ENCODE measurements around the gene RAB3D.

Gene RAB3D, protein sequence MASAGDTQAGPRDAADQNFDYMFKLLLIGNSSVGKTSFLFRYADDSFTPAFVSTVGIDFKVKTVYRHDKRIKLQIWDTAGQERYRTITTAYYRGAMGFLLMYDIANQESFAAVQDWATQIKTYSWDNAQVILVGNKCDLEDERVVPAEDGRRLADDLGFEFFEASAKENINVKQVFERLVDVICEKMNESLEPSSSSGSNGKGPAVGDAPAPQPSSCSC

GRCh38 chr19:11339254-11340098 is at the start of gene RAB3D:
Gene RAB3D (minus strand): TSS chr19:11339657. CDS start chr19:11337399, 2,258 bp downstream.
- peak; percentile 94 for DNase-seq (ENCODE audit: extremely low spot score)
- TF ChIP-seq ARNT (IDR thresholded peaks at IDR 0.05) (no peak), LEF1 (IDR thresholded peaks at IDR 0.05; ENCODE audit: borderline replicate concordance) (no peak), NFRKB (IDR thresholded peaks at IDR 0.05) (no peak), BHLHE40 (IDR thresholded peaks at IDR 0.05; ENCODE audit: borderline replicate concordance) (no peak), FOXM1 (IDR thresholded peaks at IDR 0.05; ENCODE audit: borderline replicate concordance) (no peak), SUZ12 (IDR thresholded peaks at IDR 0.05) (no peak), TARDBP (IDR thresholded peaks at IDR 0.05) (no peak)
- POLR2A ChIA-PET: interaction anchor here (1.0 to 1.3 kb wide), 4 partner anchors 15 to 42 kb away, joined by 4 to 6 read pairs (median 4); partner anchors contain the start of gene SWSAP1
- CTCF ChIA-PET: no interaction called here

DNA sequence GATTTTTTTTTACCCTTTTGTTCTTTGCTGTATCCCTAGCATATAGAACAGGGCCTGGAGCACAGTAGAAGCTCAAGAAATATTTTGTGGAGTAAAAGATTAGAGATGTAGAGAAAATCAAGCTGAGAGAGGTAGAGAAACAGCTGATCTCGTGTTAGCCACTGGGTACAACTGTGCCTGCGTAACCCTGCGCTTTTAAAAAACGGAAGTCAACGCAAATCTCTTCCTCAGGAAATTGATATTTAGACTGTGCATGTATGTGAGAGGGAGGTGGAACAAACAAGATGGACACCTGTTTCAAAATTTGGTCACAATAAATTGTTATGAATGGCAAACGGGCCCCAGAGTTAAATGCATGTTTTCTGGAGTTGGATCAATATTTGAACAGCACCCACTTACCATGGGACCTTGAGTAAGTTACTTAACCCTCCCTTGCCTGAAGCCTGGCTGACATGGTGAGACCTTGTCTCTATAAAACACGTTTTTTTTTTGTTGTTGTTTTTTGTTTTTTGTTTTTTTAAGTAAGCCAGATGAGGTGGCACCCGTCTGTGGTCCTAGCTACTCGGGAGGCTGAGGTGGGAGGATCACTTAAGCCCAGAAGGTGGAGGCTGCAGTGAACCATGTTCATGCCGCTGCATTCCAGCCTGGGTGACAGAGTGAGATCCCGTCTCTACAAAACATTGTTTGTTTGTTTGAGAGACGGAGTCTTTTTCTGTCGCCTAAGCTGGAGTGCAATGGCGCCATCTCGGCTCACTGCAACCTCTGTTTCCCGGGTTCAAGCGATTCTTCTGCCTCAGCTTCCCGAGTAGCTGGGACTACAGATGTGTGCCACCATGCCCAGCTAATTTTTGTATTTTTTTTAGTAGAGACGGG is 47.9 kb upstream of the RAB3D start:
- CTCF ChIA-PET: no interaction called here
- POLR2A ChIA-PET: no interaction called here
- DNase-seq (ENCODE audit: extremely low spot score): no peak
- TF ChIP-seq HDGF (IDR thresholded peaks at IDR 0.05; ENCODE audit: borderline replicate concordance) (no peak), L3MBTL2 (conservative IDR thresholded peaks at IDR 0.05) (no peak), LEF1 (IDR thresholded peaks at IDR 0.05; ENCODE audit: borderline replicate concordance) (no peak), ARNT (IDR thresholded peaks at IDR 0.05) (no peak), BHLHE40 (IDR thresholded peaks at IDR 0.05; ENCODE audit: borderline replicate concordance) (no peak), FOXK2 (IDR thresholded peaks at IDR 0.05) (no peak), SUZ12 (IDR thresholded peaks at IDR 0.05) (no peak), CTBP1 (IDR thresholded peaks at IDR 0.05; ENCODE audit: borderline replicate concordance) (no peak), FOXA1 (IDR thresholded peaks at IDR 0.05) (no peak), FOXM1 (IDR thresholded peaks at IDR 0.05; ENCODE audit: borderline replicate concordance) (no peak), ZNF384 (IDR thresholded peaks at IDR 0.05) (no peak), ELF4 (IDR thresholded peaks at IDR 0.05) (no peak), NFRKB (IDR thresholded peaks at IDR 0.05) (no peak), SP1 (IDR thresholded peaks at IDR 0.05) (no peak), TARDBP (IDR thresholded peaks at IDR 0.05) (no peak)
- TF ChIP-seq, protein P1, sequence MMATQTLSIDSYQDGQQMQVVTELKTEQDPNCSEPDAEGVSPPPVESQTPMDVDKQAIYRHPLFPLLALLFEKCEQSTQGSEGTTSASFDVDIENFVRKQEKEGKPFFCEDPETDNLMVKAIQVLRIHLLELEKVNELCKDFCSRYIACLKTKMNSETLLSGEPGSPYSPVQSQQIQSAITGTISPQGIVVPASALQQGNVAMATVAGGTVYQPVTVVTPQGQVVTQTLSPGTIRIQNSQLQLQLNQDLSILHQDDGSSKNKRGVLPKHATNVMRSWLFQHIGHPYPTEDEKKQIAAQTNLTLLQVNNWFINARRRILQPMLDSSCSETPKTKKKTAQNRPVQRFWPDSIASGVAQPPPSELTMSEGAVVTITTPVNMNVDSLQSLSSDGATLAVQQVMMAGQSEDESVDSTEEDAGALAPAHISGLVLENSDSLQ (IDR thresholded peaks at IDR 0.05): no peak

GRCh38 chr19:11384778-11385129 is 45.3 kb upstream of the RAB3D start:
- TF ChIP-seq TARDBP (IDR thresholded peaks at IDR 0.05): no peak
- TF ChIP-seq FOXK2 (IDR thresholded peaks at IDR 0.05): no peak
- no peak for TF ChIP-seq L3MBTL2 (conservative IDR thresholded peaks at IDR 0.05)
- TF ChIP-seq LEF1 (IDR thresholded peaks at IDR 0.05; ENCODE audit: borderline replicate concordance): no peak
- no peak for TF ChIP-seq FOXM1 (IDR thresholded peaks at IDR 0.05; ENCODE audit: borderline replicate concordance)
- TF ChIP-seq, protein P1 (IDR thresholded peaks at IDR 0.05): no peak
- TF ChIP-seq SUZ12 (IDR thresholded peaks at IDR 0.05): no peak
- TF ChIP-seq ZNF384 (IDR thresholded peaks at IDR 0.05): no peak
- no peak for TF ChIP-seq ELF4 (IDR thresholded peaks at IDR 0.05)
- TF ChIP-seq HDGF (IDR thresholded peaks at IDR 0.05; ENCODE audit: borderline replicate concordance): no peak
- TF ChIP-seq CTBP1 (IDR thresholded peaks at IDR 0.05; ENCODE audit: borderline replicate concordance): no peak
- TF ChIP-seq FOXA1 (IDR thresholded peaks at IDR 0.05): no peak
- no peak for TF ChIP-seq NFRKB (IDR thresholded peaks at IDR 0.05)
- ChIA-PET POLR2A (interaction anchor here (0.7 to 2.5 kb wide), 2 partner anchors 10 to 27 kb away, joined by 3 to 24 read pairs; partner anchors contain the start of gene SWSAP1), CTCF (interaction anchor here (0.6 kb wide), 1 partner anchor 872 kb away, joined by 3 read pairs; no protein-coding TSS in a partner anchor)
- no peak for DNase-seq (ENCODE audit: extremely low spot score)

DNA sequence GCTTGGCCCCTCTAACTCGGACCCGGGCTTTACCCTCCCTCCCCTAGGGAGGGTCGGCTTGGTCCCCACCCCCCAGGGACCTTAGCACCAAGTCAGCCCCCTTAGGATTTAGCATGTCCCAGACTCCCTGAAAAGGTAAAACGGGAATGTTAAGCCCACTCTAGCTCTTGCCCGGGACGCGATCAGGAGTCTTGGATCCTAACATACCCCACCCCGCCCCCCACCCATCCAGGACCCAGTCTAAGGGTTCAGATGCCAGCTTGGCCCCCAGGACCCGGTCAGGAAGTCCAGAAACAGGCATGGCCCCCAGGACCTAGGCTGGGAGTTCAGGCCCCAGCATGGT is 44.2 kb upstream of the RAB3D start:
- CTCF ChIA-PET: interaction anchor here (0.6 to 1.8 kb wide), 11 partner anchors 9 to 99 kb away, joined by 3 to 8 read pairs (median 5); partner anchors contain the start of genes CCDC159, PRKCSH, SWSAP1 and TMEM205
- POLR2A ChIA-PET: interaction anchor here (1.0 to 2.7 kb wide), 6 partner anchors 9 to 62 kb away, joined by 3 to 24 read pairs (median 5); partner anchors contain the start of genes CCDC159, SWSAP1 and TMEM205
- no peak for DNase-seq (ENCODE audit: extremely low spot score)
- TF ChIP-seq TARDBP (IDR thresholded peaks at IDR 0.05) (no peak), FOXK2 (IDR thresholded peaks at IDR 0.05) (no peak), BHLHE40 (IDR thresholded peaks at IDR 0.05; ENCODE audit: borderline replicate concordance) (no peak), ARNT (IDR thresholded peaks at IDR 0.05) (no peak), CTBP1 (IDR thresholded peaks at IDR 0.05; ENCODE audit: borderline replicate concordance) (no peak), NFRKB (IDR thresholded peaks at IDR 0.05) (no peak)
- TF ChIP-seq, protein P1 (IDR thresholded peaks at IDR 0.05): no peak

All from HEK293T (cell line).